ENCODE data around the gene RANBP9. TPM values are rescaled to one million over a fixed set of nuclear protein-coding genes. Genes with fewer than 3 reads are reported as not detected.

The RANBP9 gene
- total and polyA plus RNA-seq, 2 of the 13 experiments (the other 11 are each of a cell fraction or from before 2014, with no cell fraction given) = 26.6 to 30.6 TPM

GRCh38 chr6:13614926-13615791 is 96.5 kb downstream of the RANBP9 start, which contains the start of gene NOL7 (continued):
- TF ChIP-seq ZBTB2 (CRISPR knock-in tag; IDR thresholded peaks at IDR 0.05; ENCODE audit: low read depth) = peak; percentile 97
- TF ChIP-seq MEIS1 (CRISPR knock-in tag; IDR thresholded peaks at IDR 0.05; ENCODE audit: borderline replicate concordance) = peak; percentile 94
- TF ChIP-seq GTF3A (CRISPR knock-in tag; conservative IDR thresholded peaks at IDR 0.05) = peak; percentile 94; the same call in 1 of the 2 replicates
- TF ChIP-seq ZC3H4 (CRISPR knock-in tag; IDR thresholded peaks at IDR 0.05; ENCODE audit: borderline replicate concordance) = 0 out of 2 replicates have a peak, but pooled peaks have one; percentile 88
- TF ChIP-seq ZNF343 (CRISPR knock-in tag; IDR thresholded peaks at IDR 0.05) = peak; percentile 89
- TF ChIP-seq PHF8 (CRISPR knock-in tag; IDR thresholded peaks at IDR 0.05) = peak; percentile 98
- no peak for TF ChIP-seq NCOA5 (CRISPR knock-in tag; IDR thresholded peaks at IDR 0.05)
- TF ChIP-seq RFX1 (IDR thresholded peaks at IDR 0.05) = no peak
- TF ChIP-seq ZBTB42 (CRISPR knock-in tag; IDR thresholded peaks at IDR 0.05) = peak; percentile 95; the same call in 1 of the 2 replicates
- TF ChIP-seq PCBP2 (optimal IDR thresholded peaks at IDR 0.05; ENCODE audit: low read depth, low read length, poor library complexity, severe bottlenecking) = no peak
- TF ChIP-seq ZBTB49 (CRISPR knock-in tag; IDR thresholded peaks at IDR 0.05; ENCODE audit: borderline replicate concordance) = no peak; the same call in none of the 2 replicates
- TF ChIP-seq REPIN1 (CRISPR knock-in tag; IDR thresholded peaks at IDR 0.05; ENCODE audit: borderline replicate concordance, low read depth) = peak; percentile 100
- peak; percentile 95; the same call in 1 of the 2 replicates for TF ChIP-seq SSRP1 (CRISPR knock-in tag; IDR thresholded peaks at IDR 0.05)
- TF ChIP-seq ZBTB4 (CRISPR knock-in tag; IDR thresholded peaks at IDR 0.05; ENCODE audit: borderline replicate concordance) = peak; percentile 97
- no peak for TF ChIP-seq NFE2L2 (IDR thresholded peaks at IDR 0.05; ENCODE audit: low read length)
- TF ChIP-seq ARNT2 (CRISPR knock-in tag; IDR thresholded peaks at IDR 0.05; ENCODE audit: low read depth) = peak; percentile 96
- TF ChIP-seq PRDM10 (CRISPR knock-in tag; IDR thresholded peaks at IDR 0.05; ENCODE audit: low read depth) = peak; percentile 66
